ENCODE data around the gene EXOC6B.

GRCh38 chr2:72562451-72563153, 263.2 kb downstream of the EXOC6B start:
- TF ChIP-seq TAF1 (IDR thresholded peaks at IDR 0.05; ENCODE audit: low read depth) (no peak), REST (IDR thresholded peaks at IDR 0.05; ENCODE audit: low read depth) (peak; percentile 84), EP300 (IDR thresholded peaks at IDR 0.05; ENCODE audit: borderline replicate concordance) (no peak), MAX (IDR thresholded peaks at IDR 0.05) (no peak)
